OCI-LY7 (cell line): Measurements from ENCODE around the gene GBP4.

ENCODE experiments used
- CTCF ChIP-seq: fragments of 200-600 bp; sonication (generic); conservative IDR thresholded peaks from 2 replicates; pipeline ENCODE4 v1.5.1; 2014; ENCODE audit warnings: mild to moderate bottlenecking, antibody characterized with exemption, low read length, moderate library complexity, mixed read lengths
- EZH2phosphoT487 ChIP-seq: fragments of 200-600 bp; sonication (generic); IDR thresholded peaks from 2 replicates; pipeline ENCODE4 v1.6.1; 2018; ENCODE audit warnings: low read depth, borderline replicate concordance, mild to moderate bottlenecking, mixed run types, antibody characterized with exemption, low read length, moderate library complexity, mixed read lengths

GRCh38 chr1:89146721-89147120, 52.0 kb downstream of the GBP4 start:
- TF ChIP-seq CTCF (no peak), EZH2phosphoT487 (no peak)
